Kidney glomerular epithelial cell (primary cell): Measurements from ENCODE around the gene BBS7.

ENCODE experiments used
- DNase-seq: peaks from one replicate; lab custom pipeline; 2025; lab: John Stamatoyannopoulos, UW

The BBS7 gene

DNA sequence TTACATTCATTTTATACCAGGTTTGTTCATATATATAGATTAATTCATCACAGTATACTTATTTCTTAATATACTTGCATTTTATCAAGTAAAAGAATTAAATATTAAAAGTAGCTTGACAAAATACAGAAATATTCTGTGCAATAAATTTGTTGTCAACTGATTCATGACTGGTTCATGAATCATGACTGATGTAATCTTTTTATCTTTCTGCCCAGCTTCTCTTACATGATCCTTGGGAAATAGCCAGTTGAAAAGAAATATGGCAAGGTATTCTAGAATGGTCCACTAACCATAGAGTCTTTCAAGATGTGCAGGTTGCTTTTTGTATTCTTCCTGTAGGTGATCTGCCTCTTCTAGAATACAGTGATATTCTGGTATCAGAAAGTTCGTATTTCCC is 42.4 kb downstream of the BBS7 start:
- peak; percentile 56 for DNase-seq

DNA sequence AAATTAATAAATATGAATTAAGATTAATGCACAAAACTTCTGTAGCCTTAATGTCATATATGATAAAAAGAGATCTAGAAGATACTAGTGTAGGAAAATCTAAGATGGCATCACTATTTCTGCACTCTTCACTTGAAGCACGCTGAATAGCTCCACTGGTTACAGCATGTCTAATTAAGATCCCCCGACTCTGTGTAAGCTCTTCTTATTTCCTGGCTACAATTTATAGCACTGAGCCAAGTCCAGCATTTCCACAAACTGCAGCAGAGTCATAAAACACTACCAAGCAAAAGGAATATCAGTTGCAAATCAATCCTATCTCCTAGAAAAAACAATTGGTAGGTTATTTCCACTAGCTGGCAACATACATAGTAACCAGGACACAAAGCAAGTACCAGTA is 45.3 kb downstream of the BBS7 start:
- DNase-seq = no peak

DNA sequence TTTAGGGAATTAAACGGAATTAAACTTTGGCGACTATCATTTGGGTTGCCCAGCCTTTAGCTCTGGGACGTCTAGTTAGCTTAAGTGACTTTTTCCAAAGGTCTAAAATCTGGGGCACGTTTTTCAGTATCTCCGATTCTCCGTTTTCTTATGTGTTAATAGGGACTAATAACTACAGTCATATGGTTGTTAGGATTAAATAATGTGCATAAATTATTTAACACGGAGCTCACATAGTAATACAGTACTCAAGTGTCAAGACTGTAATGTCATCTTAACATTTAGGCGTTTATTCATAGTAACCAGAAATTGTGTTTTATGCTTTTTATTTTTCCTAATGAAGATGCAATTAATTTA is 46.1 kb downstream of the BBS7 start:
- no peak for DNase-seq

DNA sequence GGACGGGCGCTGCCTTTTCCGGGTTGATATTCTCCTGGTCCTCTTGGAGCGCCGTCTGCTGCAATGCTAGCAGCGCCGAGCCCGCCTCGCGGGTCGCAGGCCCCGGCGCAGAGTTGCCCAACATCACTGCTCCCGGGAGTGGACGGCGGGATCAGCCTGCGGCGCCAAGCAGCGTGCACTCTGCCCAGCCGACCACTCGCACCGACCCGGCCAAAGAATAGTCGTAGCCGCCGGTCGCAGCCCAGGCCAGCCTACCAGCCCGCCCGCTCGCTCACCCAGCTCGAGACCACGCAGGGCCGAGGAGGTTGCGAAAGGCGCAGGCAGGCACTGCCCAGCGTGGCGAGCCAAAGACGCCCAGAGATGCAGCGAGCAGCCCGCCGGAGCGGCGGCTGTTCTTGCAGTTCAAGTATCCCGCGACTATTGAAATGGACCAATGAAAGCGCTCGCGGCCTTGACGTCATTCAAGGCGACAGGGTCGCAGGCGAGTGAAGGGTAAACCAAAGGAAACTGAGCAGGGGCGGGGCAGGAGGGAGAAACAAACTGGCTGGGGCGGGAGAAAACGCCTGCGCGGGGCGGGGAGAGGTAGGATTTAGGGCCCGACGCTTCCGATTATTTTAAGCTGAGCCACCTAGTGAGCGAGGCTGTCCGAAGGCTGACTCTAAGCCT is 46.6 kb downstream of the BBS7 start, which contains the start of gene CCNA2:
Gene CCNA2, minus strand, starts transcription at position 379 of the 666 bp plus-strand sequence. Its CDS starts 255 bp downstream, at position 124.
- DNase-seq = peak; percentile 92

DNA sequence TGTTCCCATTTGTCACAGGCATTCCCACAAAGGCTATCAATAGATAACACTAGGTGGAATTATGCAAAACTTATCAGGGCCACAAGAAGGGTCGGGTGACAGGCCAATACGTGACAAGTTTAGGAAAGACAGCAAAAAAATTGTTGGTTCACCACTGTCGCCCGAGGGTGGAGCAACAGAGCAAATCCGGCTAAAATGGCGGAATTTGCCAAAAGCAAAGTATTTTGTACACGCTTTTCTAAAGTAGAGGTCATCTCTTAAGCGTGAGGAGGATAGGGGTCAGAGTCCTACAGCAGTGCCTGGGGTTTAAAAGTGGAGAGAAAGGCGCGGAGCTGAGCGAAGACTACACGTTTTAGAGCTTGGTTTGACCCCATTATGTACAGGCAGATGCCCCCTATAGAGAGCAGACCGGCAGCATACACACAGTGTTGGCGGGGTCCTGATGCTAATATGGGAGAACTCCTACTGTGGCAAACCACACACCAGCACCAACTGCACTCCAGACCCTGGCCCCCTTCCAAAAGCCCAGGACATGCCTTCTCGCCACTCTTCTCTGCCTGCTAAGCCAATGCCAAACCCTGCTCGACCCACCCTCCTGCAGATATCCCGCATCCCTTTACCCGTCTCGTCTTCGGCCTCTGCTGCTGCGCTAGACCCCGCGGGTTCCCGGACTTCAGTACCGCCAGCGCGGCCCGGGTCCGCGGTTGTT is 47.3 kb downstream of the BBS7 start:
- DNase-seq = no peak

DNA sequence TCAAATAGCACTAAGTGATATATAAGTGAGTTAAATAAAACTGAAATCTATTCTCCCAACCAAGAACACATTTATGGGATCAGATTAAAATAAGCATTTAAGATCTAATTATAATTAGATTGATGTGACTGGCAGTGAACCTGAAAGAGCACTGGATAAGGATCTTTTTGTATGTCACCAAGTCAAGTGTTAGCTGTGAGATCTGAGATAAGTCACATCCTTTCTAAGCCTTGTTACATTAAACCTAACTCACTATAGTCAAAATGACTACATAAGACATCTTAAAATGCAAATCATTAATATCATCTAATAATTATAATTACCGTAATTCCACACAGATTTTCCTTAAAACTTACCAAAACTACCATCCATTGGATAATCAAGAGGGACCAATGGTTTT is 48.2 kb downstream of the BBS7 start:
- no peak for DNase-seq

DNA sequence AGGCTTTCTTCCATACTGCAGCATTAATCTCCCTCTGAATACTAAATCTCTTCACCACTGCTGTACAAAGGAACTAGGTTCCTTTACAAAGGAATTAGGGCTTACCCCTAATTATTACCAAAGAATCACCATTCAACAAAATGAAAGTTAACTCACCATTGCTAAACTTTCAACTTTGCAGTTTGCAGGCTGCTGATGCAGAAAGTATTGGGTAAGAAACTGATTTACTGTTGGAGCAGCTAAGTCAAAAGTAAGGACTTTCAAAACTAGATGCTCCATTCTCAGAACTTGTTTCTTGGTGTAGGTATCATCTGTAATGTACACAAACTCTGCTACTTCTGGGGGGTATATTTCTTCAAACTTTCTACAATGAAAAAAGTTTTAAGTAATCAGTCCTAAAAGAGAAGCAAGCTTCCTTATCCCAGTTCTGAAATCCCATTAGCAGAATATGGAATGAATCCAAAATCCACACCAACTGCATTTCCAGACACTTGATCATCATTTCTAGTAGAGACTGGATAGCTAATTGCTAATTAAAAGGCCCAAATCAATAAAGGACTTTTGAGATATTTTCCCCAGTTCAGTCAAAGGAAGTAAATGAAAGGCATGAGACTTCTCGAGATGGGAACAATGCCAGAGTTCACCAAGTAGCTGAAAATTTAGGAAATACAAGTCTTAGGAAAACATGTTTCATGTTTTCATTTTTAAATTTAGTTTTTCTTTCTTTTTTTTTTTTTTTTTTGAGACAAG is 50.9 kb downstream of the BBS7 start:
- DNase-seq = peak; percentile 49

DNA sequence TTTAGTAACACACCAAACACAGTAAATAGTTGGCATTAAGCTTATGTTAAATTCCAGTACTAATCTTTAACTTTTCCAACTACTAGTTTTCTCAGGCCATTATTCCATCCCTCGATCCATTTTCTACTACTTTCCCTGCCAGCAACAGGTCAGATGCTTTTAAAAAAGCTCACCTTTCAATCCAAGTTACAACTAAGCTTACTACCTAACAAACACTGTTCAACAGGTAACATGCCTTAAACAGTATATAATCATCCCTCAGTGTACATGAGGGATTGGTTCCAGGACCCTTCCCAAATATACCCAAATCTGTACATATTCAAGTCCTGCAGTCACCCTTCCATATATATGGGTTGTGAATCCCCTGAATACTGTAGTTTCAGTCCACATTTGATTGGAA is 52.1 kb downstream of the BBS7 start:
- DNase-seq = no peak

DNA sequence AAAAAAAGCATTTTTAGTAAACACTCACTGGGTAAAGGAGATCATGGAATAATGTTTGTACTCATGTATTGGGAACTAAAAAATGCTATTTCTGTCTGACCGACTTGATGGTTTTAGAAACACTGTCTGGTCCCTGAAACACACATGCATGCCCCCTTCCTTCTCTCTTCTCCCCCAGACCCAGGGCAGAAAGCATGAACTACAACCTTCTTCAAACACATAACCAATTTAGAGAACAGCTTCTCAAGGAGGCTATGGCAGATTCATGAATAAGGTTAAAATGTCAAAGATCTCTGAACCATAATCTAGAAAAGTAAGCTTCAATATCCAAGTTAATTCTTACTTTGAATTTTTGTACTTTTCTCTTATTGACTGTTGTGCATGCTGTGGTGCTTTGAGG is 52.6 kb downstream of the BBS7 start:
- no peak for DNase-seq

DNA sequence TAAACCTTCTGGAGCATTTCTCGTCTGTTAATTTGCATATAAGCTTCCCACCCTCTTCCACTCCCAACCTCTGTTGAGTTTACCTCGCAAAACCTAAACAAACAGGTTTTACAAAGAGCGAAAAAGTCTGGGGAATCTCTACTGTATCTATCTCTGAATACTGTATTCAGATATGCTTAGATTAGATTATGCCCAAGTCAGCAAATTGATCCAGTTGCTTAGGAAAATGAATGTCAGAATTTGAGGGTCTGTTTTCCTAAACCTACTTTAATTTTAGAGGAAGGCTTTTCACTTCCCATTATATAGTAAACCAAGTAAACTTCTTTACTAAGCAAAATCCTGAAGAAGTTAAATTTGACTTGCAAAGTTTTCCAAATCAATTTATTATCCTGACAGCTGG is 53.3 kb downstream of the BBS7 start:
- no peak for DNase-seq

DNA sequence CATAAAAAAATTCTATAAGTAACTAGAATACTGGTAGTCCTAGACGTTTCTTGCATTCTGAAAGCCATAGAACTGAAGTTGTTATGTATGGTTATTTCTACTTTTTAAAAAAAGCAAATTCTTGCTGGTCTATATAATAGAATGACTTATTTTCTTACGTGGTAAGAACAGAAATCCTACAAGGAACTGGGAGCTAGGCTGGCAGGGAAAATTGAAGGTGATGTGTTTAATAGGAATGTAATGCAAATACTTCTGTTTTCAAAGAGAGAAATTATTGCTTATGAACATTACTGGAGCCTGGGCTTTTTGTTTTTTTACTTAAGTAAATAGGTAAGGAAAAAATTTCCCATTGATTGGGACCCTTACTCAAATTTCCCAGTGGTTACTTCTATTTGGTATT is 55.5 kb downstream of the BBS7 start:
- no peak for DNase-seq

DNA sequence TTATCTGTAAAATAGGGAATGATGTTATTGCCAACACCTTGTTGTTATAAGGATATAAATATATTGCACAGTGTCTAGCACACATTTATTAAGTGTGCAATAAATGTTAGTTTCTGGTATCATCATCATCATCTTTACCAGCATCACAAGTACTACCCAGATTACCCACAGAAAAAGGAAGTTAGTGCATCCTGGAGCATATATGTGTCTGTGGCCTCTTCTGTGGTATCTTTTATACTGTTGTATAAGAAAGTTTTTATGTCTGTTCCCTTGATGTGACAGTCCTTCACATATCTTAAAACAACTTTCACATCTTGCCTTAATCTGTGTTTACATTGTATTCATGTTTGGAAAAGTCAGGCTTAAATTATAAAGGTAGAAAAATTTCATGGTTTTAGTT is 59.2 kb downstream of the BBS7 start:
- DNase-seq = no peak

DNA sequence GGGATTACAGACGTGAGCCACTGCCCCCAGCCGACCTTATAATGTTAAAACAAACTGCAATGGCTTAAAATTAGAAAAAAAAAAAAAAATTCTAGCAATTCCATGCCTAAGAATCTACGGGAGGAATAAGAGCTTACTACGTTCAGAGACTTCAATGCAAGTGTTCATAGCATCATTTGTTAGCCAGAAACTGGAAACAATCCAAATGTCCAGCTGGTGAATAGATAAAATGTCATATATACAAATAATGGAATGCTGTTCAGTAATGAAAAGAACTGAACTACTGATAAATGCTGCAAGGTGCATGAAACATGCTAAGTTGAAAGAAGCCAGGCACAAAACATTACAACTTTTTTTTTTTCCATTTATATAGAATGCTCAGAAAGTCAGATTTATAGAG is 63.9 kb downstream of the BBS7 start:
- DNase-seq = no peak

DNA sequence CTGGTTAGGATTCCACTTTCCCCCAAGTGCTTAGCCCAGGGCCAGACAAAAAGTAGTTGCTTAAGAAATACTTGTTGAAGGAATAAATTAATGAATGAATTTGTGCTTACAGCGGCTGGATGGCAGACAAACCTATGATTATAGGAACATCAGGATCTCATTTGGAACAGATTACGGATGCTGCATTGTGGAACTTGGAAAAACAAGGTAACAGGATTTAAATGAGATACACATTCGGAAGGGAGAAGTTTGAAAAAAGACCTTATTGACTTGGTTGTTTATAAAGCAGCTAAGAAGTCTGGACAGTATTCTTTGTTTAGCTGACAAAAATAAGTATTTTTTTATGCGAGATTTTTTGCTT is 68.6 kb downstream of the BBS7 start:
- no peak for DNase-seq

DNA sequence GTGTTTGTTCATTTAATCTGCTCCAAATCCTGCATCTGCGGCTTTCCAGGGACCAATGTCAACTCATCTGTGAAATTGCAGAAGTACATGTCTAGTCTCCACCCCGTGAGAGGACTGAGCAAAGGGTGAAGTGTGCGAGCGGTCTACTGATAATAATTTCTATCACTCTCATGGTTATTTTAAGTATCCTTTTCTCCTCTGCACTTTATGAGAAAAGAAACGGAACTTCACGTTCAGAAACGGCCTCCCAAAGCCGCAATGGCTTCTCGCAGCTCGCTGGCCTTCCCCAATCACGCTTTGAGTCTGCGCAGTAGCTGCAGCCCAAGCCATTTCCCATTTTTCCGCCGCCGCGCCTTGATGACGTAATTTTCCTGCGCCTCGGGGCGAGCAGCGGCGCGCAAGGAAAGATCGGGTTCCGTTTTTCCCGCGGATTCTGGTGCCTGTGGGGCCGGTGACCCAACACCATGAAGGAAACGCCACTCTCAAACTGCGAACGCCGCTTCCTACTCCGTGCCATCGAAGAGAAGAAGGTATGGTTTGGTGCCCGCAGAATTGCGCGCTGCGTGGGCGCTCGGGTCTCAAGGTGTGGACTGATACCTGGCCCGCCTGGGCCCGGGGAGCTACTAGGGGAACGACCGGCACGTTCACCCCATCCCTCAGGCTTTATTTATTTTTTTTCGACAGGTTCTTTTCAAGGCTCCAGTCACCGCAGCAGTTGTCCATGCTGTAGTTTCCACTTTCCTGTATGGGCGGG is 69.1 kb downstream of the BBS7 start, which contains the start of gene EXOSC9:
Gene EXOSC9, plus strand, starts transcription at position 363 of the 754 bp plus-strand sequence. Its CDS starts 102 bp downstream, at position 465.
- DNase-seq = peak; percentile 84

DNA sequence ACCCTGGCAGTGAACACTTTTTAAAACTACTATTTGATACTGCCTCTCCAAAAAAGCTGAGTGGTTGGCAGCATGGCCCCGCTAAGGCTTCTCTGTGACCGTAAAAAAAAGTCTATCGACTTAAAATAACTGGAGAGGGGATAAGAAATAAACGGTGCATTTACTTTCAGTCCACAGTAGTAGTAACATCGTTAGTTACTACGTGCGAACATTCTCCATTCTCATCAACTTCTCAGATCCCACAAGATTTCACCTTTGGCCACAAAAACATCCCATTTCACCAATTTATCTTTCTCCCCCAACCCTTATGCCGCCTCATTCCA is 69.7 kb downstream of the BBS7 start:
- no peak for DNase-seq

DNA sequence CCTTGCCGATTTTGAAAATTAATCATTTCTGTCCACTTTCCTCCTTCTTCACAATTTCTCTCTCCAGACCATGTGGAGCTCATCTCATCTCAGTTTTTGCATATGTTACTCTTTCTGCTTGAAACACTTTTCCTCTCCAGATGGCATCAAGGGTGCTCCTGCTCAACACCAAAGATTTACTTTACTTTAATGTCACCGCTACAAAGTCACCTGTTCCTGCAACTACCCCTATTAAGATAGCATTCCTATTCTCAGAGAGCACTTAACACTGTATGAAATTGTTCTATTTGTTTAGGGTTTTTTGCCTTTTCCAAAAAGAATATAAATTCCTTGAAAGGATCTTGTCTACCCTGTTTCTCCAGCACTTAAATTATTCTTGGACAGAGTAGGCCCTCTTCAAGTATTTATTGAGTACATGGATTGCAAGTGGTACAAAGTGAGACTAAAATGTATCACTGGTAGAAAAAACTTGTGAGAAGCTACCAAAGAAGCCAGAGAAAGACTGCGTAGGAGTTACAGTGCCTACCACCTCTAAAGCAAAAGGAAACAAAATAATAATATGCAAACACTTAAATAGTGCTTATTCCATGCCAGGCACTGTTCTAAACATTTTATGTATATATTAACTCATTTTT is 70.3 kb downstream of the BBS7 start:
- DNase-seq = no peak

DNA sequence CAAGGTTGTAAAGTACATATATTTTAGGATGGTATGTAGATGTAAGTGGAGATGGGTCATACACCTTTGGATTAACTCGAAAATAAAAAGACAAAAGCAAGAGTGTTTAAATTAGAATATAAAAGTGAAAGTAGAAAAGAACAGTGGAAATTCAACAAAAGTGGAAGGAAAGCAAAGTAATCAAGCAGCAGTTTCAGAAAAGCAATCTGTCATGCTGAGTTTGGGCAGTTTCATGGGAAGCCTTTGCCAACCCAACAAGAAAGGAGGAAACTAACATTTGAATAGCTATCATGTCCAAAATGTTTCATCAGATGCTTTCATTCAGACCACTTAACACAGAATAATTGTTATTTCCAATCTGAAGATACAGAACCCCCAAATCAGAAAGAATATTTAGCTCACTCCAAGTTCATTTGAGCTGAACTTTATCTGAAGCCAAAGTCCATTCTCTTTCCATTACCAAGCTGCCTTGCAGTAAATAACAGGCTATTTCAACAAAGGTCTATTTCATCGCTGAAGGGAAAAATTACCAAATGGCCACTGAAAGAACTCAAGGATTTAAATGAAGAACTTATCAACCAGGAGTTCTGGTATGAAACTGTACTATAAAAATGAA is 71.0 kb downstream of the BBS7 start:
- no peak for DNase-seq

DNA sequence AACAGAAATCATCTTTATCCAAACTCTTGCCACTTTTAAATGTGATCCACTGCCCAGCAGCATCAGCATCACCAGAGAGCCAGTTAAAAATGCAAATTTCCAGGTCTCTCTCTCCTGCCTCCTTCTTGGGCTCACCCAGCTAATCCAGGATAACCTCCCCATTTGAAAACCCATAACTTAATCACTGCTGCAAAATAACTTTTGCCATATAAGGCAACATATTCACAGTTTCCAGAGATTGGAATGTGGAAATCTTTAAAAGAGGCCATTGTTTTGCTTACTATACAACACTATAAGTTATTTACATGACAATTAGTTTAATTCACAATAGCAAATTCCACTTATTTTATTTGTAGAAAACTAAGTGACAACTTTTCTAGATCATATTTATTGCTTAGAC is 74.0 kb downstream of the BBS7 start:
- DNase-seq = no peak

DNA sequence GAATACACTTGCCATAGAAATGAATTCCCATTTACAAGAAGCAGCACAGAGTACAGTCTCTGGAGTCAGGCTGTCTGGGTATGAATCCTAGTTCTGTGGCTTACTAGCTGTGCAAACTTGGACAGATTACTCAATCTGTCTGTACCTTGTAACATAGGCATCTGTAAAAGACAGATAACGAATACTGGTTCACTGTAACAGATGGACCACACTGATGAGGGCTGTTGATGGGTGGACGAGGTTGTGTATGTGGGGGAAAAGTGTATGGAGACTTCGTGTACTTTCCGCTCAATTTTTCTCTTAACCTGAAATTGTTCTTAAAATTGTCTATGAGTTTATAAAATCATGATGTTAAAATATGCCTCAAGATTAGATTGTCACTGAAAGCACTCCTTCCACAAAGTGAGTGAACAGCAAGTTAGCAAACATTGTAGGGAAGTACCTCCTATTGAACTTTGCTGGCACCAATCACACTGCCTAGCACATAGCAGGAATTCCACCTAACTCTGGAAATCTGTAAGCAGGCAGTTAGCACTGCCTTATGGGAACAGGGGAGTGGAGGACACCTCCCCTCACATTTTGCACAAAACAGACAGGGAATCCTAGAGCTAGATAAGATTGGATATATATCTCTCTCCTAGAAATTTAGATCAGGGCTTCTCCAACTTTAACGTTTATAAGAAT is 75.6 kb downstream of the BBS7 start:
- DNase-seq = no peak

DNA sequence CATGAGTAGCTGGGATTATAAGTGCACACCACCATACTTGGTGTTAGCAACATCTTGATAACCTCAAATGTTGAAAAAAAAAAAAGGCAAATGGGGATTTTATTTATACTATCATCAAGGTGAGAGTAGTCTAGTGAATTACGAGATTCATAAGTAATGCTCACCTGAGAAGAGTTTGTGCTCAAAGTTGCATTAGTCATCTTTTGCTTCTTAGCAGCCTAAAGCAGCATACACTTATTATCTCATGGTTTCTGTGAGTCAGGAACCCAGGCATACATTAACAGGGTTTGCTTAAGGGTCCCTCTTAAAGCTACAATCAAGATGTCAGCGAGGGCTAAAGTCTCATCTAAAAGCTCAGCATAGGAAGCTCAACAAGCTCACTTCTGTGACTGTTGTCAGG is 77.3 kb downstream of the BBS7 start:
- no peak for DNase-seq
